ENCODE data around the gene ADAMTS8. TPM values are rescaled to one million over a fixed set of nuclear protein-coding genes. Genes with fewer than 3 reads are reported as not detected.
A peak's percentile ranks its signal among the peaks of the same experiment; 100 is the strongest.

ADAMTS8 gene
- total RNA-seq, 1 experiment from 2014 or later, result 0.07 TPM

DNA sequence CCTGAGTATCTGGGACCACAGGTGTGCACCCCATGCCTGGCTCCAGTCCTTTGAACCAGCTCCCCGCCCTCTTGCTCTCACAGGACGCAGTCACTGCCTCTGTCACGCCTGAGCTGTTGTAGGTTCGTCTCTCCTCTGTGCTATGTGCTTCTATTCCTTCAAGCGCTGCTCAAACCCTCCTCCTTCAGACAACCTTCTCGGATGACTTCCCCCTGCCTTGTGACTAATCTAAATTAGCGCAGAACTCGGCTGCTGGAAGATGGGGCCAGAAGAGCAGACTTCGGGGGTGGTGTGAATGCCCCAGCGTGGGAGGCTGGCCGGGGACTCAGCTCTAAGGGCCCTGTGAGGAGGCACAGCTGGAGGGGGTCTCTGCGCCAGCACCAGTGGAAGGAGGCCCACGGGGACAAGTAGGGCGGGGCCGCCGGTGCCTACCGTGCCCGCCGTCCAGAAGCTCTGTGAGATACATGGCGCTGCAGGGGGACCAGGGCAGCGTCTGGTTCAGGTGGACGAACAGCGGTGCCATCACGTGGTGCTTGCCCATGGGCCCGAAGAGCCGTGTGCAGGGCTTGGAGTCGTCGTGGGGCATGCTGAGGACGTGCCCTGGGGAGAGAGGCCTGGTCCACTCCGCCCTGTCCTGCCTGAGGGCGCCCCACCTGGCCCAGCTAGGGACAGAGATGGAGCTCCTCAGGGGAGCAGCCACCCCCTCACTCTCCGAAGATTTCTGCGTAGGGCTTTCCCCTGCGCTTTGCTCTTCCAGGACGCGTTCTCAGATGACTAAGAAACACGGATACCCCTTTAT is 12.5 kb downstream of the ADAMTS8 start:
- ChIA-PET RAD21 (ENCODE audit: low non-redundant PET in 1 of 2, low total read pairs in 2 of 2, uncharacterized antibody in 2 of 2, unreplicated experiment in 2 of 2) (no interaction called here), CTCF (no interaction called here), POLR2A (no interaction called here)
- Histone ChIP-seq H3K9me3 (ENCODE audit: control insufficient read depth in 1 of 2, insufficient read depth in 1 of 2, low read depth in 1 of 2, low read length in 2 of 2) (no peaks in the 10 kb centered on the region), H3K27me3 (ENCODE audit: insufficient read depth, low read length) (0 out of 2 replicates have a peak, but pooled peaks cover under 1% of the 10 kb centered on the region), H3K79me2 (ENCODE audit: insufficient read depth, low read length) (no peaks in the 10 kb centered on the region), H3K27ac (ENCODE audit: low read depth, low read length) (no peak overlapping the region), H3K4me3 (replicated peaks in 1 of 2; ENCODE audit: low read depth in 1 of 2, low read length in 2 of 2) (no peak overlapping the region), H3K36me3 (ENCODE audit: control insufficient read depth in 1 of 2, insufficient read depth in 2 of 2, low read length in 2 of 2) (no peaks in the 10 kb centered on the region), H3K4me1 (ENCODE audit: control insufficient read depth in 1 of 2, insufficient read depth in 2 of 2, low read length in 2 of 2) (no peaks in the 10 kb centered on the region), H3K9me2 (ENCODE audit: insufficient read depth) (no peaks in the 10 kb centered on the region), H3K4me2 (ENCODE audit: low read length) (no peak overlapping the region), H4K20me1 (ENCODE audit: insufficient read depth) (no peaks in the 10 kb centered on the region), H2AFZ (ENCODE audit: low read depth, low read length, poor library complexity, severe bottlenecking) (no peak overlapping the region), H3K9ac (ENCODE audit: low read length) (no peak overlapping the region)
- ATAC-seq (peak; percentile 25; the same call in 1 of the 2 replicates), DNase-seq (ENCODE audit: low read depth, low spot score) (no peak)
- no TSS peak for BruUV-seq (replicated peaks)
- intact Hi-C loops (cut with micrococcal nuclease), result no loop called here
- no peak for TF ChIP-seq CBX3 (IDR thresholded peaks at IDR 0.05; ENCODE audit: low read depth)
- TF ChIP-seq SIN3A (IDR thresholded peaks at IDR 0.05; ENCODE audit: low read depth), result no peak
- TF ChIP-seq JUND (IDR thresholded peaks at IDR 0.05), result no peak
- TF ChIP-seq POLR2AphosphoS5 (IDR thresholded peaks at IDR 0.05; ENCODE audit: low read depth, low read length), result no peak
- TF ChIP-seq EGR1 (IDR thresholded peaks at IDR 0.05; ENCODE audit: low read depth), result no peak
- TF ChIP-seq ELF1 (IDR thresholded peaks at IDR 0.05; ENCODE audit: borderline replicate concordance, low read depth), result no peak
- TF ChIP-seq, protein P1, sequence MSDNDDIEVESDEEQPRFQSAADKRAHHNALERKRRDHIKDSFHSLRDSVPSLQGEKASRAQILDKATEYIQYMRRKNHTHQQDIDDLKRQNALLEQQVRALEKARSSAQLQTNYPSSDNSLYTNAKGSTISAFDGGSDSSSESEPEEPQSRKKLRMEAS (IDR thresholded peaks at IDR 0.05), result no peak

GRCh38 chr11:130414107-130415080 is 14.0 kb downstream of the ADAMTS8 start:
- Histone ChIP-seq H3K9ac (ENCODE audit: low read length) (no peak overlapping the region), H3K9me2 (ENCODE audit: insufficient read depth) (no peaks in the 10 kb centered on the region), H3K27ac (ENCODE audit: low read depth, low read length) (no peak overlapping the region), H3K4me1 (ENCODE audit: control insufficient read depth in 1 of 2, insufficient read depth in 2 of 2, low read length in 2 of 2) (no peaks in the 10 kb centered on the region), H3K4me3 (replicated peaks in 1 of 2; ENCODE audit: low read depth in 1 of 2, low read length in 2 of 2) (no peak overlapping the region), H3K4me2 (ENCODE audit: low read length) (no peak overlapping the region), H3K9me3 (ENCODE audit: control insufficient read depth in 1 of 2, insufficient read depth in 1 of 2, low read depth in 1 of 2, low read length in 2 of 2) (no peaks in the 10 kb centered on the region), H4K20me1 (ENCODE audit: insufficient read depth) (no peaks in the 10 kb centered on the region), H3K36me3 (ENCODE audit: control insufficient read depth in 1 of 2, insufficient read depth in 2 of 2, low read length in 2 of 2) (no peaks in the 10 kb centered on the region), H3K79me2 (ENCODE audit: insufficient read depth, low read length) (no peaks in the 10 kb centered on the region), H2AFZ (ENCODE audit: low read depth, low read length, poor library complexity, severe bottlenecking) (no peak overlapping the region), H3K27me3 (ENCODE audit: insufficient read depth, low read length) (peaks cover 12% of the 10 kb centered on the region; the same call in 1 of the 2 replicates)
- ATAC-seq (no peak), DNase-seq (ENCODE audit: low read depth, low spot score) (no peak)
- ChIA-PET CTCF (interaction anchor here (0.7 kb wide), 1 partner anchor 430 kb away, joined by 3 read pairs; no protein-coding TSS in a partner anchor), RAD21 (ENCODE audit: low non-redundant PET in 1 of 2, low total read pairs in 2 of 2, uncharacterized antibody in 2 of 2, unreplicated experiment in 2 of 2) (no interaction called here), POLR2A (no interaction called here)
- intact Hi-C loops (cut with micrococcal nuclease), result no loop called here
- BruUV-seq (replicated peaks), result no TSS peak
- TF ChIP-seq ZFX (IDR thresholded peaks at IDR 0.05) (no peak), EZH2 (IDR thresholded peaks at IDR 0.05) (no peak), JUND (IDR thresholded peaks at IDR 0.05) (no peak), ELF1 (IDR thresholded peaks at IDR 0.05; ENCODE audit: borderline replicate concordance, low read depth) (no peak), POLR2A (IDR thresholded peaks at IDR 0.05; ENCODE audit: borderline replicate concordance, extremely low read depth, insufficient read depth, insufficient read length) (no peak), RAD21 (IDR thresholded peaks at IDR 0.05; ENCODE audit: low read depth) (no peak)
- TF ChIP-seq, protein P2, sequence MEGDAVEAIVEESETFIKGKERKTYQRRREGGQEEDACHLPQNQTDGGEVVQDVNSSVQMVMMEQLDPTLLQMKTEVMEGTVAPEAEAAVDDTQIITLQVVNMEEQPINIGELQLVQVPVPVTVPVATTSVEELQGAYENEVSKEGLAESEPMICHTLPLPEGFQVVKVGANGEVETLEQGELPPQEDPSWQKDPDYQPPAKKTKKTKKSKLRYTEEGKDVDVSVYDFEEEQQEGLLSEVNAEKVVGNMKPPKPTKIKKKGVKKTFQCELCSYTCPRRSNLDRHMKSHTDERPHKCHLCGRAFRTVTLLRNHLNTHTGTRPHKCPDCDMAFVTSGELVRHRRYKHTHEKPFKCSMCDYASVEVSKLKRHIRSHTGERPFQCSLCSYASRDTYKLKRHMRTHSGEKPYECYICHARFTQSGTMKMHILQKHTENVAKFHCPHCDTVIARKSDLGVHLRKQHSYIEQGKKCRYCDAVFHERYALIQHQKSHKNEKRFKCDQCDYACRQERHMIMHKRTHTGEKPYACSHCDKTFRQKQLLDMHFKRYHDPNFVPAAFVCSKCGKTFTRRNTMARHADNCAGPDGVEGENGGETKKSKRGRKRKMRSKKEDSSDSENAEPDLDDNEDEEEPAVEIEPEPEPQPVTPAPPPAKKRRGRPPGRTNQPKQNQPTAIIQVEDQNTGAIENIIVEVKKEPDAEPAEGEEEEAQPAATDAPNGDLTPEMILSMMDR (IDR thresholded peaks at IDR 0.05 in 2 of 3, conservative IDR thresholded peaks at IDR 0.05 in 1 of 3; ENCODE audit: borderline replicate concordance in 1 of 3, insufficient read depth in 1 of 3, low read depth in 2 of 3, low read length in 2 of 3), result no peak
- TF ChIP-seq, protein P3, sequence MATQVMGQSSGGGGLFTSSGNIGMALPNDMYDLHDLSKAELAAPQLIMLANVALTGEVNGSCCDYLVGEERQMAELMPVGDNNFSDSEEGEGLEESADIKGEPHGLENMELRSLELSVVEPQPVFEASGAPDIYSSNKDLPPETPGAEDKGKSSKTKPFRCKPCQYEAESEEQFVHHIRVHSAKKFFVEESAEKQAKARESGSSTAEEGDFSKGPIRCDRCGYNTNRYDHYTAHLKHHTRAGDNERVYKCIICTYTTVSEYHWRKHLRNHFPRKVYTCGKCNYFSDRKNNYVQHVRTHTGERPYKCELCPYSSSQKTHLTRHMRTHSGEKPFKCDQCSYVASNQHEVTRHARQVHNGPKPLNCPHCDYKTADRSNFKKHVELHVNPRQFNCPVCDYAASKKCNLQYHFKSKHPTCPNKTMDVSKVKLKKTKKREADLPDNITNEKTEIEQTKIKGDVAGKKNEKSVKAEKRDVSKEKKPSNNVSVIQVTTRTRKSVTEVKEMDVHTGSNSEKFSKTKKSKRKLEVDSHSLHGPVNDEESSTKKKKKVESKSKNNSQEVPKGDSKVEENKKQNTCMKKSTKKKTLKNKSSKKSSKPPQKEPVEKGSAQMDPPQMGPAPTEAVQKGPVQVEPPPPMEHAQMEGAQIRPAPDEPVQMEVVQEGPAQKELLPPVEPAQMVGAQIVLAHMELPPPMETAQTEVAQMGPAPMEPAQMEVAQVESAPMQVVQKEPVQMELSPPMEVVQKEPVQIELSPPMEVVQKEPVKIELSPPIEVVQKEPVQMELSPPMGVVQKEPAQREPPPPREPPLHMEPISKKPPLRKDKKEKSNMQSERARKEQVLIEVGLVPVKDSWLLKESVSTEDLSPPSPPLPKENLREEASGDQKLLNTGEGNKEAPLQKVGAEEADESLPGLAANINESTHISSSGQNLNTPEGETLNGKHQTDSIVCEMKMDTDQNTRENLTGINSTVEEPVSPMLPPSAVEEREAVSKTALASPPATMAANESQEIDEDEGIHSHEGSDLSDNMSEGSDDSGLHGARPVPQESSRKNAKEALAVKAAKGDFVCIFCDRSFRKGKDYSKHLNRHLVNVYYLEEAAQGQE (IDR thresholded peaks at IDR 0.05; ENCODE audit: low read depth), result no peak

Data from HCT116 (cell line).